Subcutaneous abdominal adipose tissue (tissue), 5 donors: ENCODE measurements around the gene HOXC10.

Experiments used
- H3K27ac ChIP-seq: one replicate; pipeline ENCODE4 v1.7.0; 2013; ENCODE audit warnings: low read depth, mild to moderate bottlenecking, inconsistent platforms, low read length, moderate library complexity
- H3K27me3 ChIP-seq, 5 donors: one replicate each; pipeline ENCODE4 v1.7.0; 2013; ENCODE audit warnings: low read length in 5 of 5, inconsistent platforms in 1 of 5; ENCODE audit not compliant: control insufficient read depth in 5 of 5, insufficient read depth in 4 of 5
- H3K36me3 ChIP-seq, 5 donors: one replicate each; pipeline ENCODE4 v1.7.0; 2013; ENCODE audit warnings: low read length in 5 of 5; ENCODE audit not compliant: control insufficient read depth in 5 of 5, insufficient read depth in 5 of 5
- H3K4me1 ChIP-seq, 5 donors: one replicate each; pipeline ENCODE4 v1.7.0; 2013; ENCODE audit warnings: low read length in 5 of 5, mild to moderate bottlenecking in 3 of 5, moderate library complexity in 1 of 5; ENCODE audit not compliant: control insufficient read depth in 5 of 5, insufficient read depth in 5 of 5
- H3K4me3 ChIP-seq, 5 donors: one replicate each; pipeline ENCODE4 v1.7.0; 2013; ENCODE audit warnings: low read length in 5 of 5, low read depth in 1 of 5
- H3K9ac ChIP-seq, 5 donors: one replicate each; pipeline ENCODE4 v1.7.0; 2013; ENCODE audit warnings: low read length in 5 of 5, mild to moderate bottlenecking in 4 of 5, moderate library complexity in 3 of 5
- H3K9me3 ChIP-seq, 5 donors: one replicate each; pipeline ENCODE4 v1.7.0; 2013; ENCODE audit warnings: low read length in 5 of 5; ENCODE audit not compliant: control insufficient read depth in 5 of 5
- donor health status: healthy.
- donor health status: healthy.
- donor health status: healthy.
- donor health status: healthy.
- donor health status: healthy.

HOXC10 gene

DNA sequence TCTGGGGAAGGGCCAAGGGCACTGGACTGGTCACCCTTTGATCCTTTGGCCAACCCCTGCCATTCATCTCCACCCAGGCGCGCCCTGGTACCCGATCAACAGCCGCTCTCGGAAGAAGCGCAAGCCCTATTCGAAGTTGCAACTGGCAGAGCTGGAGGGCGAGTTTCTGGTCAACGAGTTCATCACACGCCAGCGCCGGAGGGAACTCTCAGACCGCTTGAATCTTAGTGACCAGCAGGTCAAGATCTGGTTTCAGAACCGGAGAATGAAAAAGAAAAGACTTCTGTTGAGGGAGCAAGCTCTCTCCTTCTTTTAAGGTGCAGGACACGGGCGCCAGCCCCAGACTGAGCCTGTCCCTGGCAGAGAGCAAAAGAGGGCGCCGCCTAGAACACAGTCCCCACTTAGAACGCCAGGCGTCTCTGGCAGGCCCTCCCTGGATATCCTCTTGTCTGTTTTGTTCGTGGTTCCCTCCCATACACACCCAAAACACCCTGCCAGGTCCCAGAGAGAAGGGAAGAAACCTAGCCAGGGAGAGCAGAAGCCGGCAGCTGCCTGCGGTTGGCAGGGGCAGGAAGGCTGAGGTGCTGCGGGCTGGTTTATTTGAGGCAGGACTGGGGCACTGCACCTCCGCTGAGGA is 28.6 kb upstream of the HOXC10 start:
- peaks cover 83 to 95% (median 89%) of the 10 kb centered on the region in 5 donors for H3K27me3 ChIP-seq
- H3K9ac ChIP-seq = no peak overlapping the region
- H3K4me1 ChIP-seq = peaks cover 0 to 39% (median 24%) of the 10 kb centered on the region in 5 donors
- H3K9me3 ChIP-seq = peaks cover 0 to 2% (median 0%) of the 10 kb centered on the region in 5 donors
- no peak overlapping the region for H3K27ac ChIP-seq
- H3K36me3 ChIP-seq = no peaks in the 10 kb centered on the region
- no peak overlapping the region for H3K4me3 ChIP-seq

DNA sequence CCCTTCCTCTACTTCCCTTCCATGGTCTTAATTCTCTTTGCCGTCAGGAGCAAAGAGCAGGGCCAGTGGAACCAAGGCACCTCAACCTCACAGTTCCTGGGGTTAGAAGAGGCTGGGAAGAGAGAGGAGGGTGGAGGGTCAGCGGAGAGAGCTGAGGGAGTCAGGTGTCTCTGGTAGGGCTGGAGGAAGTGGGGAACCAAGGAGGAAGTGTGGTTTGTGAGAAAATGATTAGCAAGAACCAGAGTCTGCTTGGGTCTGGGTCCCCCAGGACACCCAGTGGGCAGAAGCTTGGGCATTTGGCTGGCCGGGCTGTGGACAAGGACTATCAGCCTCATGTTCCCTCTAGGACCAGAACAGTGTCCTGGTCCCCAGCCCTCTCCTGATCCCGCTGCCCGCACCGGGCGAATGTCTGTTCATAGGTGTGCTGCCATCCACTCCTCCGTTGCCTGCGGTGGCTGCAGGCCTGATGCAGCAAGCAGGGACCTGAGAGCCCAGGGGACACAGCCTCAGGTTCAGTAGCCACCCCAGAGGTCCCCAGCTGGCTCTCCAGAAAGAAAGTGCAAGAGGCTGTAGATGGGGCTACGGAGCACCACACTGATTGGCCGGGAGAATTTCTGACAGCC is 27.9 kb upstream of the HOXC10 start:
- Histone ChIP-seq H3K9me3 (peaks cover 0 to 2% (median 0%) of the 10 kb centered on the region in 5 donors), H3K27me3 (peaks cover 83 to 95% (median 90%) of the 10 kb centered on the region in 5 donors), H3K4me1 (peaks cover 0 to 33% (median 27%) of the 10 kb centered on the region in 5 donors), H3K4me3 (no peak overlapping the region), H3K36me3 (no peaks in the 10 kb centered on the region), H3K9ac (no peak overlapping the region), H3K27ac (no peak overlapping the region)

DNA sequence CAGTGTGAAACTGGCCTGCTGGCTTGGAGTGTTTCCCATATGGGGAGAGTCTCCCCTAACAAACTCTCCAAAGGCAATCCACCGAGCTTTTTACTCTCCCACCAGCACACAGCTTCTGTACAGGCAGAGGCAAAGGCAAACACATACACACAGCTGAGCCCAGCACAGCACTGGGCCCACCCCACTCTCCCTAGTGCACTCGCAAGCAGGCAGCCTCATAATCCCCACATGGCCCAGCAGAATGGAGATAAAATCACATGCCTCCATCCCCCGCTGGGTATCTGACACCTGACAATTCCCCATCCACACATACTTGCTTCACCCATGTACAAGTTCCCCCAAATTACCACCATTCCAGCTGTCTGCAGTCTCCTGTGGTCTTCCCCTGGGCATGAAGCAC is 26.8 kb upstream of the HOXC10 start:
- H3K27me3 ChIP-seq = peaks cover 84 to 96% (median 95%) of the 10 kb centered on the region in 5 donors
- no peaks in the 10 kb centered on the region for H3K36me3 ChIP-seq
- H3K9ac ChIP-seq = no peak overlapping the region
- H3K4me1 ChIP-seq = peaks cover 0 to 24% (median 21%) of the 10 kb centered on the region in 5 donors
- no peak overlapping the region for H3K4me3 ChIP-seq
- H3K9me3 ChIP-seq = peaks cover 0 to 2% (median 0%) of the 10 kb centered on the region in 5 donors
- H3K27ac ChIP-seq = no peak overlapping the region

GRCh38 chr12:53959314-53959713 is 25.6 kb upstream of the HOXC10 start:
- H3K4me1 ChIP-seq = peaks cover 0 to 15% (median 13%) of the 10 kb centered on the region in 5 donors
- H3K9ac ChIP-seq = no peak overlapping the region
- no peak overlapping the region for H3K27ac ChIP-seq
- H3K27me3 ChIP-seq = peaks cover 87 to 98% (median 95%) of the 10 kb centered on the region in 5 donors
- peaks cover 0 to 2% (median 0%) of the 10 kb centered on the region in 5 donors for H3K9me3 ChIP-seq
- no peaks in the 10 kb centered on the region for H3K36me3 ChIP-seq
- H3K4me3 ChIP-seq = no peak overlapping the region

GRCh38 chr12:53960187-53961024 is 24.5 kb upstream of the HOXC10 start:
- no peak overlapping the region for H3K27ac ChIP-seq
- H3K36me3 ChIP-seq = no peaks in the 10 kb centered on the region
- H3K4me3 ChIP-seq = no peak overlapping the region
- H3K4me1 ChIP-seq = peaks cover 0 to 14% (median 9%) of the 10 kb centered on the region in 5 donors
- peaks cover 94 to 100% (median 97%) of the 10 kb centered on the region in 5 donors for H3K27me3 ChIP-seq
- H3K9me3 ChIP-seq = peaks cover 0 to 2% (median 0%) of the 10 kb centered on the region in 5 donors
- H3K9ac ChIP-seq = no peak overlapping the region

DNA sequence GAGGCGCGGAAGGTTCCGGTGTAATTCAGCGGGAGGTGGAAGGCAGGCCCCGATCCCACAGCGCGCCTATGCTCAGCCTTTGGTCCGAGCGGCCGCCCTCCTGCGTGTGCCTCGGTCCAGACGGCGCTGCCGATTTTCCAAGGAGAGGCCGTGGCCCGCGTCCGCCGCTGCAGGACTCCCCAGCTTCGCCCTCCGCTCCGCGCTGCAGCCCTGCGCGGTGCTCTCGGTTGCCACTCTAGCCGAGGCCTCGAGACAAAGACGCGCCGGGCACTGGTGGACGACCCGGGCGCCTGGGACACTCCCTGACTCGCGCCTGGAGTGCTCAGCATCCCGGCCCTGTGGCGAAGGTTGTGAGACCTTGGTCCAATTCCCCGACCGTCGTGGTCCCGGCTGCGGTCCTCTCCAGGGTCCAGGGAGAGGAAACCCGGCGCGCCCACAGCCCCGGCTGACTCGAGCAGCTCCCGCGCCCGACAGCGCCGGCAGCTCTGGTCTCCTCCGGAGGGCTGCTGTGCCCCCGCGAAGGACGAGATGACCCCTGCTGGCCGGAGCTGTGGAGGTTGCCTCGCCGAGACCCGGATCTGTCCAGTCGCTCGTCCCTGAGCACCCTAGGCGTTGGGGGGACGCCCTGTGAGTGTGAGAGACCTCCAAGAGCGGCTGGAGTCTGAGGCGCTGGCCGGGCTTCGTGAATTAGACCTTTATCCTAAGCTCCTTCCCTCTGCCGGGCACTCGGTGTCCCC is 23.8 kb upstream of the HOXC10 start:
- H3K9ac ChIP-seq = no peak overlapping the region
- peaks cover 88 to 100% (median 96%) of the 10 kb centered on the region in 5 donors for H3K27me3 ChIP-seq
- no peak overlapping the region for H3K4me3 ChIP-seq
- H3K27ac ChIP-seq = no peak overlapping the region
- H3K36me3 ChIP-seq = no peaks in the 10 kb centered on the region
- H3K9me3 ChIP-seq = peaks cover 0 to 2% (median 0%) of the 10 kb centered on the region in 5 donors
- peaks cover 0 to 15% (median 10%) of the 10 kb centered on the region in 5 donors for H3K4me1 ChIP-seq

DNA sequence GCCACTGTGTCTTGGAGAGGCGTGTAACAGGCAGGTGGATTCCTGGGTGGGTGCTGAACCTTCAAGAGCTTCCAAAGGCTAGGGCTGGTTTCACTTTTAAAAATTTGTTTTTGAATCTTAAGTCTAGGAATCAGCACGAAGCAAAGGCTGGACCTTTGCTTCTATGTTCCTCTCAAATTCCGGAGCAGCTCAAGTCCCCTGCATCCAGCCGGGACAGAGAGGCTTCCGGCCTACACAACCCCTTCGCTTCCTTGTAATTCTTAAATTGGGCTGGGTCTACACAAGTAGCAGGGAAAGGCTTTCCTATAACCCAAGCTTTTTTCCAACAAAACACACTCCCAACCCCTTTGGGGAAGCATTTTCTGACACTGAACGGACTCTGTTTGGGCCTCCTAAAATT is 21.9 kb upstream of the HOXC10 start:
- peaks cover 87 to 100% (median 92%) of the 10 kb centered on the region in 5 donors for H3K27me3 ChIP-seq
- peaks cover 0 to 2% (median 0%) of the 10 kb centered on the region in 5 donors for H3K9me3 ChIP-seq
- H3K4me3 ChIP-seq = no peak overlapping the region
- H3K9ac ChIP-seq = no peak overlapping the region
- H3K27ac ChIP-seq = no peak overlapping the region
- H3K4me1 ChIP-seq = peaks cover 0 to 17% (median 15%) of the 10 kb centered on the region in 5 donors
- H3K36me3 ChIP-seq = no peaks in the 10 kb centered on the region

GRCh38 chr12:53963434-53964314 is 21.3 kb upstream of the HOXC10 start:
- peaks cover 85 to 100% (median 88%) of the 10 kb centered on the region in 5 donors for H3K27me3 ChIP-seq

DNA sequence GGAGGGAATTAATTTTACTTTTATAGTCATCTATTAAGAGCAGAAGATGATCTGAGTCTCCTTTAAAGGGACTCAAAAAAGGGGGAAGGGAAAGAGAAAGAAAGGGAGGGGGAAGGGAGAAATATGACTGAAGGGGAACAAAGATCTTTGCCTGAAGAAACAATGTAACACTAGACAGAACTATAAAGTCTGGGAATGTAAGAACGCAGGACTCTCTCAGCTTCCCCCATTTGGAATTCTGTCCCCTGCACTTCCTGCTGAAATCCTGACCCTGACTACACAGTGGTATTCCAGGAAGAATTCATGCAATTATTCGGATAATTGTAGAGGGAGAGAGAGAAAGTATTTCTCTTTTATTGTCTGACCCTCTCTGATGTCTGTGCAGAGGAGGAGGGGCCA is 20.6 kb upstream of the HOXC10 start:
- Histone ChIP-seq H3K36me3 (no peaks in the 10 kb centered on the region), H3K9ac (no peak overlapping the region), H3K4me1 (peaks cover 0 to 17% (median 15%) of the 10 kb centered on the region in 5 donors), H3K9me3 (peaks cover 0 to 2% (median 0%) of the 10 kb centered on the region in 5 donors), H3K4me3 (no peak overlapping the region), H3K27me3 (peaks cover 85 to 100% (median 90%) of the 10 kb centered on the region in 5 donors), H3K27ac (no peak overlapping the region)

More at GRCh38 chr12:53963434-53964314, 21.3 kb upstream of the HOXC10 start:
- H3K36me3 ChIP-seq = no peaks in the 10 kb centered on the region
- H3K9me3 ChIP-seq = peaks cover 0 to 2% (median 0%) of the 10 kb centered on the region in 5 donors
- H3K4me1 ChIP-seq = peaks cover 0 to 17% (median 15%) of the 10 kb centered on the region in 5 donors
- H3K4me3 ChIP-seq = no peak overlapping the region
- H3K9ac ChIP-seq = no peak overlapping the region
- H3K27ac ChIP-seq = no peak overlapping the region
